Keratinocyte (primary cell): ENCODE data around the gene NREP. TPM values are rescaled to one million over a fixed set of nuclear protein-coding genes. Genes with fewer than 3 reads are reported as not detected.

Experiments
- DNase-seq: peaks from one replicate; pipeline ENCODE4 v3.0.0-alpha.2; 2011; ENCODE audit warnings: low read depth, missing footprints, low spot score
- FAIRE-seq: peaks from 2 replicates; lab custom pipeline; 2011; peaks lifted over from hg19 to GRCh38; lab: Jason Lieb, UNC
- H2AFZ ChIP-seq: 2 replicates; pipeline ENCODE4 v1.6.0; 2012; ENCODE audit warnings: low read length, control low read depth, inconsistent platforms; ENCODE audit not compliant: control insufficient read depth
- H3K27ac ChIP-seq: 2 replicates; pipeline ENCODE4 v1.5.1; 2011; ENCODE audit warnings: low read length; ENCODE audit not compliant: control insufficient read depth, insufficient read depth
- H3K27me3 ChIP-seq: 3 replicates; pipeline ENCODE4 v1.6.0; 2011; ENCODE audit warnings: low read length; ENCODE audit not compliant: control insufficient read depth, insufficient read depth; ENCODE audit errors: extremely low read depth
- H3K36me3 ChIP-seq, 2 experiments: 2 replicates in 1 of 2; 3 replicates in 1 of 2; pipeline ENCODE4 v1.5.1; 2011; ENCODE audit warnings: low read length in 2 of 2, mild to moderate bottlenecking in 1 of 2; ENCODE audit not compliant: control insufficient read depth in 2 of 2, insufficient read depth in 2 of 2; ENCODE audit errors: extremely low read depth in 1 of 2
- H3K4me1 ChIP-seq: 3 replicates; pipeline ENCODE4 v1.5.1; 2011; ENCODE audit warnings: low read length; ENCODE audit not compliant: control insufficient read depth, insufficient read depth; ENCODE audit errors: extremely low read depth
- H3K4me2 ChIP-seq: 3 replicates; pipeline ENCODE4 v1.6.0; 2011; ENCODE audit warnings: low read depth, low read length; ENCODE audit not compliant: control insufficient read depth, insufficient read depth; ENCODE audit errors: extremely low read depth
- H3K4me3 ChIP-seq, 3 experiments: fragments of 200-600 bp in 1 of 3; sonication (generic) in 1 of 3; 2 replicates in 2 of 3; 3 replicates in 1 of 3; pipeline ENCODE4 v1.5.1; 2011 to 2016; ENCODE audit warnings: low read length in 3 of 3, mild to moderate bottlenecking in 3 of 3, control low read depth in 2 of 3, inconsistent platforms in 1 of 3, low read depth in 1 of 3, mixed read lengths in 1 of 3, mixed run types in 1 of 3, moderate library complexity in 1 of 3; ENCODE audit not compliant: control insufficient read depth in 2 of 3, insufficient read depth in 2 of 3; ENCODE audit errors: extremely low read depth in 1 of 3
- H3K79me2 ChIP-seq: 2 replicates; pipeline ENCODE4 v1.6.0; 2012; ENCODE audit warnings: low read length; ENCODE audit not compliant: control insufficient read depth, insufficient read depth
- H3K9ac ChIP-seq: 3 replicates; pipeline ENCODE4 v1.6.0; 2011; ENCODE audit warnings: low read length; ENCODE audit not compliant: control insufficient read depth, insufficient read depth; ENCODE audit errors: extremely low read depth
- H3K9me1 ChIP-seq: 3 replicates; pipeline ENCODE4 v1.6.0; 2011; ENCODE audit warnings: low read length; ENCODE audit not compliant: control insufficient read depth, insufficient read depth; ENCODE audit errors: extremely low read depth
- H3K9me3 ChIP-seq: 2 replicates; pipeline ENCODE4 v1.5.1; 2012; ENCODE audit warnings: low read depth, low read length; ENCODE audit not compliant: control insufficient read depth
- H4K20me1 ChIP-seq: 3 replicates; pipeline ENCODE4 v1.6.0; 2011; ENCODE audit warnings: low read length; ENCODE audit not compliant: control insufficient read depth, insufficient read depth; ENCODE audit errors: extremely low read depth
- CTCF ChIP-seq, 3 experiments: IDR thresholded peaks in 1 of 3; conservative IDR thresholded peaks in 1 of 3; optimal IDR thresholded peaks in 1 of 3; 2 replicates in 2 of 3; 3 replicates in 1 of 3; pipeline versions ENCODE3 to v1.5.1; 2011; ENCODE audit warnings: low read length in 3 of 3, mild to moderate bottlenecking in 3 of 3, moderate library complexity in 2 of 3, control low read depth in 1 of 3, inconsistent platforms in 1 of 3; ENCODE audit not compliant: insufficient read depth in 2 of 3; ENCODE audit errors: extremely low read depth in 1 of 3
- EZH2 ChIP-seq: IDR thresholded peaks from one replicate; pipeline ENCODE4 v1.6.1; 2012; ENCODE audit warnings: inconsistent platforms, mild to moderate bottlenecking, low read length, moderate library complexity
- dilution Hi-C: fragments of 300-500 bp; cut with MboI; formaldehyde crosslinking; loops from one replicate; pipeline ENCODE4 v1.7.0; 2020; ENCODE audit warnings: low sequenced_read_pairs; ENCODE audit not compliant: extremely low pct_ligation_motif_present
- polyA plus RNA-seq, 5 experiments: library from polyadenylated mRNA; depleted of rRNA in 3 of 5; stranded (reverse) in 3 of 5; stranded (forward) in 1 of 5; unstranded in 1 of 5; fragments of >200 nt; gene quantifications; 1 replicate in 1 of 5; 2 replicates in 3 of 5; 3 replicates in 1 of 5; pipeline versions ENCODE4 v1.2.1 to v1.2.3, GENCODE V29; 2011 to 2012; ENCODE audit warnings: missing spikeins in 2 of 5, low read depth in 1 of 5, low replicate concordance in 1 of 5

NREP gene
- polyA plus RNA-seq, 1 donor (not counting 4 experiments of a cell fraction or from before 2014, with no cell fraction given), result 9.1 TPM

DNA sequence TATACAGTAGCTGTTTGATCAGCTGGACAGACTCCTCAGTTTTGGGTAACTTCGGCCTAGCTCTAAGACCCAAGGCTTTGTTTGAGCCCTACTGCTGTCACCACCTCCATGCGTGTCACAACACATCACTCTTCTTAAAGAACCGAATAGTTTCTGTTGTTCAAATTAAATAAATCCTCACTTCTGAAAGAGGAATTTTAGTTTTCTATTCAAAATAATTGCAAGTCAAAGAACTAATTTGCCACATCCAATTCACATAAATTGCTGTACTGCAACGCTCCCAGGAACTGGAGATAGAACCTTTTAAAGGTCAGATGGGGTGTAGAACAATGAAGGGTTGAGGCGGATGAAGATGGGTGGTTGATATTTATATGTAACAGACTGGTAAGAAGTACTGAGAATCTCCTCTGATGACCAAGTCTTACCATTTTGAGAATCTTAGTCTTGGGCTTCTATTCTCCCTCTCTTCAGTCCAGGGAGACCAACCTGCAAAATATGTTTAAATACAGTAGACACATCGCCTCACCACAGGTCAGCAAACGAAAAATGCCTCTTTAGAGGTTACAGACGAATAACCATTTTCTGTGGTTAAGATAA is 1.6 kb downstream of the NREP start:
- Histone ChIP-seq H3K9me3 (no peaks in the 10 kb centered on the region), H3K27ac (no peak overlapping the region), H3K36me3 (no peaks in the 10 kb centered on the region), H4K20me1 (no peaks in the 10 kb centered on the region), H2AFZ (no peak overlapping the region), H3K4me2 (peak overlapping the region; percentile 97), H3K9me1 (no peaks in the 10 kb centered on the region), H3K27me3 (no peaks in the 10 kb centered on the region), H3K79me2 (no peaks in the 10 kb centered on the region), H3K4me1 (peaks cover 10% of the 10 kb centered on the region), H3K4me3 (no peak overlapping the region), H3K9ac (no peak overlapping the region)
- dilution Hi-C loops, result no loop called here
- no peak for DNase-seq
- FAIRE-seq, result no peak
- TF ChIP-seq CTCF (optimal IDR thresholded peaks at IDR 0.05 in 1 of 3, IDR thresholded peaks at IDR 0.05 in 1 of 3, conservative IDR thresholded peaks at IDR 0.05 in 1 of 3; ENCODE audit: extremely low read depth in 1 of 3, insufficient read depth in 2 of 3, low read length in 3 of 3) (no peak), EZH2 (no peak)

DNA sequence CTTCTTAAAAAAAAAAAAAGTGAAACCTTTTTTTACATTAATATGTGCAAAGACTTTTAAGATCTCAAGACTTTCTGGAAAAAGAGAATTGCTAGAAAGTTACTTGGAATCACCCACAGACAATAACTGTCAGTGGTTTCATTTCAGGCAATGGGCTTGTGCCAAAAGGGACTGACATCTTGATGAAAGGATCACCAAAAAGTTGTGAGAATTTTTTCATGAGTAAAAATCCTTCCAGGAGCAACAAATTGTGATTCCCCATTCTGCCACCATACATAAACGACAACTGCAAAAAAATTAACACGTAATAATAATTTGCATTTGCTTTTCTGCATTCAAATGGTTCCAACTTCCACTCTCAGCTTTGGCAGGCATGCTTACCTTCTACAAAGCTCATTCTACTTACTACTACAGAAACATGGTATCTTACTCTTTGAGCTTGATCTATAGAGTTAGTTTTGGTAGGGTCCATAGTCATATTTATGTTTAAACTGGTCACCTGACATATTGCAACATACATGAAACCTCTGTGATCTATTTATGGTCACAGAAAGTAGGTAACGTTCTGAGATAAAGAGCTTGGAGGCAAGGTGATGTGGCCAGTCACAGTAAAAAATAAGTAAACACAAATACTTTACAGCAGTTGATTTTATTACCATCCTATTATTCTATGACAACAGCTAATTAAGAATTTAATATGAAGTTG is 3.0 kb downstream of the NREP start:
- FAIRE-seq, result no peak
- no peak for DNase-seq
- dilution Hi-C loops, result no loop called here
- Histone ChIP-seq H2AFZ (no peak overlapping the region), H3K79me2 (no peaks in the 10 kb centered on the region), H4K20me1 (no peaks in the 10 kb centered on the region), H3K27ac (no peak overlapping the region), H3K9me3 (no peaks in the 10 kb centered on the region), H3K9ac (no peak overlapping the region), H3K4me2 (no peak overlapping the region), H3K9me1 (no peaks in the 10 kb centered on the region), H3K4me1 (peaks cover 10% of the 10 kb centered on the region), H3K27me3 (no peaks in the 10 kb centered on the region), H3K4me3 (no peak overlapping the region), H3K36me3 (no peaks in the 10 kb centered on the region)
- TF ChIP-seq CTCF (optimal IDR thresholded peaks at IDR 0.05 in 1 of 3, IDR thresholded peaks at IDR 0.05 in 1 of 3, conservative IDR thresholded peaks at IDR 0.05 in 1 of 3; ENCODE audit: extremely low read depth in 1 of 3, insufficient read depth in 2 of 3, low read length in 3 of 3) (no peak), EZH2 (no peak)
